Suprapubic skin (tissue), 4 donors: Measurements from ENCODE around the gene ADAM11. TPM values are rescaled to one million over a fixed set of nuclear protein-coding genes. Genes with fewer than 3 reads are reported as not detected.

Source experiments
- DNase-seq, 2 donors: peaks; one replicate each; pipeline ENCODE4 v3.0.0-alpha.2; 2019; ENCODE audit warnings: low spot score in 2 of 2
- H3K27ac ChIP-seq: fragments of 200-600 bp; sonication (generic); one replicate; pipeline ENCODE4 v1.5.1; 2019
- H3K27me3 ChIP-seq: fragments of 200-600 bp; sonication (generic); one replicate; pipeline ENCODE4 v1.5.1; 2019
- H3K36me3 ChIP-seq: fragments of 200-600 bp; sonication (generic); one replicate; pipeline ENCODE4 v1.5.1; 2019
- H3K4me1 ChIP-seq: fragments of 200-600 bp; sonication (generic); one replicate; pipeline ENCODE4 v1.5.1; 2019
- H3K4me3 ChIP-seq: fragments of 200-600 bp; sonication (generic); one replicate; pipeline ENCODE4 v1.5.1; 2019; ENCODE audit warnings: mild to moderate bottlenecking
- H3K9me3 ChIP-seq: fragments of 200-600 bp; sonication (generic); one replicate; pipeline ENCODE4 v1.5.1; 2019
- EP300 ChIP-seq: sonication (generic); formaldehyde crosslinking; IDR thresholded peaks from one replicate; pipeline ENCODE4 v1.6.1; 2017; ENCODE audit warnings: antibody characterized with exemption
- POLR2A ChIP-seq, 2 donors: fragments of 450-650 bp; IDR thresholded peaks; one replicate each; pipeline ENCODE4 v1.6.1; 2017; ENCODE audit warnings: antibody characterized with exemption in 2 of 2, mild to moderate bottlenecking in 2 of 2, moderate library complexity in 2 of 2
- POLR2AphosphoS5 ChIP-seq, 3 donors: sonication (generic); formaldehyde crosslinking; IDR thresholded peaks; one replicate each; pipeline ENCODE4 v1.6.1; 2017; ENCODE audit warnings: antibody characterized with exemption in 3 of 3
- WGBS: methylation state at CpG from one replicate; pipeline ENCODE4 v1.1.5; 2018; 5-methylcytosine and 5-hydroxymethylcytosine counted together
- total RNA-seq, 4 donors: library from RNA; depleted of rRNA; stranded (reverse); fragments of >200 nt; gene quantifications; one replicate each; pipeline ENCODE4 v1.1.0, GENCODE V29; 2016
- TF ChIP-seq, protein P1 (sequence below), 2 donors: fragments of 200-600 bp in 1 of 2; fragments of 450-650 bp in 1 of 2; sonication (generic) in 1 of 2; IDR thresholded peaks; one replicate each; pipeline ENCODE4 v1.5.1; 2016 to 2019; ENCODE audit warnings: antibody characterized with exemption in 2 of 2, mild to moderate bottlenecking in 1 of 2, moderate library complexity in 1 of 2

The ADAM11 gene
- total RNA-seq, 4 donors from 2014 or later: 0.98 to 1.5 (median 1.1) TPM

DNA sequence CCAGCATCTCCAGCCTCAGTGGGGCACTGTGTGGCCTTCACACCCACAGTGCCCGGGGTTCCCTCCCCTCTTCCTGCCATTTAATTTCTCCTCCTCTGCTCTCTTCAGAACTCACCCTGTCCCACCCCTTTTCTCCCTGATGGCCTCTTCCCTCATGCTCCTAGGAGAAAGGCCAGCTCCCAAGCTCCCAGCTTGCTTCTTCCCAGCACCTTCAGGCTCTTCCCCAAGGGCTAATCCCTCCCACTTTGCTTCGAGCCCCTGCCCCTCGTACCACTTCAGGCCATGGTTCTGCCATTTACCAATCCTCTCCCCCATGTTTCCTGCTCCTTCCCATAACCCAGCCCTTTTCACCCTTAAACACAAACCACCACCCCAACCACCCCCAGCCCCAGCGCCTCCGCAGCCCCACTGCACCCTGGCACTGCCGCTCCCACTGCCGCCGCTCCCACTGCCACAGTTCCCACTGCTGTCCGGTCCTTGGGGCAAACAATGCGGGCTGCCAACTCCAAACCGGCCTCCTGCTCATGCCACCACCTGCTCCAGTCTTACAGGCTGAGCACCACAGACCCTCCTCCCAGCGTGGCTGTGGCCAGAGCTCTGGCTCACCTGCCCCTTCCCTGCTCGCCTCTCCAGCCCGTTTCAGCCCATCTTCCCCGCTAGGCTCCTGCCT is 28.6 kb downstream of the ADAM11 start:
- peak in 1 of 2 donors; percentile 36 for DNase-seq
- H3K4me1 ChIP-seq: no peaks in the 10 kb centered on the region
- no peak overlapping the region for H3K27ac ChIP-seq
- H3K36me3 ChIP-seq: no peaks in the 10 kb centered on the region
- H3K4me3 ChIP-seq: no peak overlapping the region
- no peak for TF ChIP-seq POLR2A (IDR thresholded peaks at IDR 0.05)
- TF ChIP-seq EP300: no peak
- no peak for TF ChIP-seq POLR2AphosphoS5 (IDR thresholded peaks at IDR 0.05)
- TF ChIP-seq, protein P1, sequence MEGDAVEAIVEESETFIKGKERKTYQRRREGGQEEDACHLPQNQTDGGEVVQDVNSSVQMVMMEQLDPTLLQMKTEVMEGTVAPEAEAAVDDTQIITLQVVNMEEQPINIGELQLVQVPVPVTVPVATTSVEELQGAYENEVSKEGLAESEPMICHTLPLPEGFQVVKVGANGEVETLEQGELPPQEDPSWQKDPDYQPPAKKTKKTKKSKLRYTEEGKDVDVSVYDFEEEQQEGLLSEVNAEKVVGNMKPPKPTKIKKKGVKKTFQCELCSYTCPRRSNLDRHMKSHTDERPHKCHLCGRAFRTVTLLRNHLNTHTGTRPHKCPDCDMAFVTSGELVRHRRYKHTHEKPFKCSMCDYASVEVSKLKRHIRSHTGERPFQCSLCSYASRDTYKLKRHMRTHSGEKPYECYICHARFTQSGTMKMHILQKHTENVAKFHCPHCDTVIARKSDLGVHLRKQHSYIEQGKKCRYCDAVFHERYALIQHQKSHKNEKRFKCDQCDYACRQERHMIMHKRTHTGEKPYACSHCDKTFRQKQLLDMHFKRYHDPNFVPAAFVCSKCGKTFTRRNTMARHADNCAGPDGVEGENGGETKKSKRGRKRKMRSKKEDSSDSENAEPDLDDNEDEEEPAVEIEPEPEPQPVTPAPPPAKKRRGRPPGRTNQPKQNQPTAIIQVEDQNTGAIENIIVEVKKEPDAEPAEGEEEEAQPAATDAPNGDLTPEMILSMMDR (IDR thresholded peaks at IDR 0.05): no peak
- peaks cover 12% of the 10 kb centered on the region for H3K27me3 ChIP-seq
- no peaks in the 10 kb centered on the region for H3K9me3 ChIP-seq
- 68% methylated on average over 15 of the region's 15 CpGs for WGBS

DNA sequence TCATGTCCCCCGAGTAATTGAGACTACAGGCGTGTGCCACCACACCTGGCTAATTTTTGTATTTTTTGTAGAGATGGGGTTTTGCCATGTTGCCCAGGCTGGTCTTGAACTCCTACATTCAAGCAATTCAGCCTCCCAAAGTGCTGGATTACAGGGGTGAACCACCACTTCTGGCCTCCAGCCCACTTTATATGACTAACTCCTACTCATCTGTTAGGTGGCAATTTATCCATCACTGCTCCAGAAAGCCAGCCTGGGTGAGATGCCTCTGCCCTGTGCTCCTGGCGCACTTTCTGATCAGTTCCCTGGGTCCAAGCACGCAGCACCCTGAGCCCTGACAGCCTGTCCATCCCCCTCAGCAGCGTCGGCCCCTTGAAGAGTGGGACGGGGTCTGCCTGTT is 29.4 kb downstream of the ADAM11 start:
- no peak overlapping the region for H3K27ac ChIP-seq
- DNase-seq: peak in 1 of 2 donors; percentile 29
- no peak overlapping the region for H3K4me3 ChIP-seq
- H3K36me3 ChIP-seq: no peaks in the 10 kb centered on the region
- WGBS: 81% methylated on average over 7 of the region's 7 CpGs
- TF ChIP-seq EP300: no peak
- TF ChIP-seq, protein P1 (IDR thresholded peaks at IDR 0.05): no peak
- no peak for TF ChIP-seq POLR2AphosphoS5 (IDR thresholded peaks at IDR 0.05)
- no peak for TF ChIP-seq POLR2A (IDR thresholded peaks at IDR 0.05)
- H3K4me1 ChIP-seq: no peaks in the 10 kb centered on the region
- H3K27me3 ChIP-seq: peaks cover 12% of the 10 kb centered on the region
- no peaks in the 10 kb centered on the region for H3K9me3 ChIP-seq

DNA sequence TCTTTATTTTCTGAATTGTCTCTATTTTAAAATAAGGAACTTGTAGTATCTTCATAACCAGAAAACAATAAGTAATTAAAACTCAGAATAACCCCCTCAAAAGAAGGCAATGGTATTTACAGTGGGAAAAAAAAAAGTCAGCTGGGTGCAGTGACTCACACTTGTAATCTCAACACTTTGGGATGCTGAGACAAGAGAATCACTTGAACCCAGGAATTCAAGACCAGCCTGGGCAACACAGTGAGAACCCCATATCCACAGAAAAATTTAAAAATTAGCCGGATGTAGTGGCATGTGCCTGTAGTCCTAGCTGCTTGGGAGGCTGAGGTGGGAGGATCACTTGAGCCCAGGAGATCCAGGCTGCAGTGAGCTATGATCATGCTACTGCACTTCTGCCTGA is 33.5 kb downstream of the ADAM11 start:
- peak; percentile 5 to 8 for DNase-seq
- TF ChIP-seq EP300: no peak
- TF ChIP-seq POLR2AphosphoS5 (IDR thresholded peaks at IDR 0.05): no peak
- no peak for TF ChIP-seq POLR2A (IDR thresholded peaks at IDR 0.05)
- TF ChIP-seq, protein P1 (IDR thresholded peaks at IDR 0.05): no peak
- Histone ChIP-seq H3K27ac (no peak overlapping the region), H3K9me3 (no peaks in the 10 kb centered on the region), H3K27me3 (peaks cover 9% of the 10 kb centered on the region), H3K4me1 (peaks cover 6% of the 10 kb centered on the region), H3K36me3 (no peaks in the 10 kb centered on the region), H3K4me3 (no peak overlapping the region)
- WGBS: 89% methylated on average over 1 of the region's 1 CpG

DNA sequence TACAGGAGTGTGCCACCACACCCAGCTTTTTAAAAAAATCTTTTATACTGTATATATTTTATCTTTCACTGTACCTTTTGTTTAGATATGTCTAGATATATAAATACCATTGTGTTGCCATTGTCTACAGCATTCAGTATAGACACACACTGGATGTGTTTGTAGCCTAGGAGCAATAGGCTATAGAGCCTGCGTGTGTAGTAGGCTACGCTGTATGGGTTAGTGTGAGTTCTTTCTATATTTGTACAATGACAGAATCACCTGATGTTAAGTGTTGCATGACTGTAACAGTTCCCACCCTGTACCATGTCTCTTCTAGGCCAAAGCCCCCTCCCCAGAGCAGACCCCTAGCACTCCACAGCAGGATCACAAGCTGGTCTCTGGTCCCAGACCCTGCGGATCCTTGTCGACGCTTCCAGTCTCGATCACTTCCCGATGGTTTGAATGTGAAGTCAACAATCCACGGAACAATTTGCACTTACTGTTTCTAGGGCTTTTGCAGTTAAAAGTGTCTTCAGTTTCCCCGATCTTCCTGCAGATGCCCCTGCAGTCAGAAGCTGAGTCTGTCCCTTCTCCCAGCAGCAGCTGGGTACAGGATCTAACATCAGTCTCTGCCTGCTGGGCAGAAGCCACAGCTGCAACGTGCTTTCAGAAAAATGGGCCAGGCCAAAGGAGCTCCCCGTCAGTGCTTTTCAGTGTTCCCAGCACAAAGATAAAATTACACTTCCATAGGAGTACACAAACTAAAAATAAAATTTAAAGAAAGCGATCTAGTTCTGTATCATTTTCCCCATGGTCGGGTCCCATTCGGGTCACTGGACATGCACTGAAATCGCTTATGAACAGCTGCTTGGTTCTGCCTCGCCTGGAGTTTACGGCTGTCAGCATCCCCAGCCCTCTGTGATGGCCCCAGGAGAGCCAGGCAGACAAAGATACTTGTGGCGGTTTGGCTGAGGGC is 35.4 kb downstream of the ADAM11 start:
- DNase-seq: peak in 1 of 2 donors; percentile 13
- no peak for TF ChIP-seq EP300
- no peak for TF ChIP-seq POLR2AphosphoS5 (IDR thresholded peaks at IDR 0.05)
- TF ChIP-seq POLR2A (IDR thresholded peaks at IDR 0.05): no peak
- TF ChIP-seq, protein P1 (IDR thresholded peaks at IDR 0.05): no peak
- Histone ChIP-seq H3K4me3 (no peak overlapping the region), H3K4me1 (peaks cover 6% of the 10 kb centered on the region), H3K9me3 (no peaks in the 10 kb centered on the region), H3K27me3 (peaks cover 2% of the 10 kb centered on the region), H3K27ac (peak overlapping the region; percentile 40), H3K36me3 (no peaks in the 10 kb centered on the region)
- WGBS: 83% methylated on average over 18 of the region's 18 CpGs
